GM23248 (cell line): ENCODE results near the gene SPATS2.

ENCODE experiments used
- EZH2 ChIP-seq: fragments of 200-600 bp; sonication (generic); IDR thresholded peaks from 2 replicates; pipeline ENCODE4 v1.6.1; 2018; ENCODE audit warnings: antibody characterized with exemption, mild to moderate bottlenecking; ENCODE audit not compliant: insufficient read depth, poor library complexity, severe bottlenecking
- EZH2phosphoT487 ChIP-seq: fragments of 200-600 bp; sonication (generic); IDR thresholded peaks from 2 replicates; pipeline ENCODE4 v1.6.1; 2018; ENCODE audit warnings: antibody characterized with exemption, moderate library complexity, mild to moderate bottlenecking, low read depth; ENCODE audit not compliant: insufficient read depth

DNA sequence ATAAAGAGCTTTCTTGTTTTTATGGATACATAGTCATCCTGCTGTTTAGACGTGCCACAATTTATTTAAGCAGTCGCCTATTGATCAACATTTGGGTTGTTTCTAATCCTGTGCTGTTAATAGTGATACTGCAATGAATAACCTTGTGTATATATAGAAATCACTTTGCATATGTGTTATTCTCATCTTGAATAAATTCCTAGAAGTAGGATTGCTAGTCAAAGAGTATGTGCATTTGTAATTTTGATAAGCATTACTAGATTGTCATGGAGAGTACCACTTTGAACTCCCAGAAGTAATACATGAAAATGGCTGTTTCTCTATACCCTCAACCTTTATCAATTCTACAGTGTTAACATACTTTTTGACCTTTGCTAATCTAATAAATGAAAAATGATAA, 126.6 kb downstream of the SPATS2 start:
- TF ChIP-seq EZH2: no peak
- no peak for TF ChIP-seq EZH2phosphoT487
